Activated CD8-positive, alpha-beta memory T cell treated with anti-CD3 and anti-CD28 coated beads, Interleukin-2, amount 50 U/mL, for 1 hour (primary cell): Measurements from ENCODE around the gene EYA2.

Source experiments
- DNase-seq: peaks from one replicate; pipeline ENCODE4 v3.0.0-alpha.2; 2020; ENCODE audit errors: extremely low read depth

Gene EYA2

GRCh38 chr20:47108994-47109393 is 214.4 kb downstream of the EYA2 start:
- no peak for DNase-seq

GRCh38 chr20:47110819-47111218 is 216.2 kb downstream of the EYA2 start:
- no peak for DNase-seq

DNA sequence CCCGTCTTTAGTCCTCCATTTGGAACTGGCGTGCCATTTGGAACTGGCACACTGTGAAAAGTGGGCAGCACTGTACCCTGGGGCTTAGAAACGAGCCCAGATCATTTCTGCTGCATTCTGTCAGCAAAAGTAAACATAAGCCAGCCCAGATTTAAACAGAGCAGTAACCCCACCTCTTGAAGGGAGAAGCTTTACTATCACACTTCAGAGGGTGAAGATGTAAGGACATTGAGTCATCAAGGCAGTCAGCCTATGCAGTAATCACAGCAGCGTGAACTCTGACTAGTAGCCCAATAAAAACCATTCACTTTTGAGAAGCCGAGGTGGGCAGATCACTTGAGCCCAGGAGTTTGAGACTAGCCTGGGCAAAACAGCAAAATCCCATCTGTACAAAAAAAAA is 216.9 kb downstream of the EYA2 start:
- DNase-seq, result no peak

- no peak for DNase-seq
Observed at GRCh38 chr20:47113362-47114109, 218.9 kb downstream of the EYA2 start.

DNA sequence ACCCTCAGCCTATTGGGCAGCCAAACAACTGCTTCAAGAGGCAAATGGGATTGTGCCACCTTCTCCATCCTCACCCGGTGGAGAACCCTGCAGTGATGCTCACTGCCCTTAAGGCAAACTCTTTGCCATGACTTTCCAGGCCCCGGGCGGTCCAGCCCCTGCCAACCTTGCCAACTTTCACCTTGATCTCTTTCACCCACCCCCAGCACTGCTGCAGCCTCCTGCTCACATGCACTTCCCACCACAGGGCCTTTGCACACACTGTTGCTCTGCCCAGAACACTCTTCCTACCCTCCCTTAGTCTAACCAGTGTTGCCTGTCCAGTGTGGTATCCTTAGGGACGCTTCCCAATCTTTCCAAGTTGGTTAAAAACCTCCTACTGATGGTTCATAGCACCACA is 221.1 kb downstream of the EYA2 start:
- DNase-seq, result no peak

GRCh38 chr20:47117371-47117770 is 222.7 kb downstream of the EYA2 start:
- DNase-seq, result no peak

- no peak for DNase-seq
Observed at GRCh38 chr20:47117773-47118172, 223.1 kb downstream of the EYA2 start.

DNA sequence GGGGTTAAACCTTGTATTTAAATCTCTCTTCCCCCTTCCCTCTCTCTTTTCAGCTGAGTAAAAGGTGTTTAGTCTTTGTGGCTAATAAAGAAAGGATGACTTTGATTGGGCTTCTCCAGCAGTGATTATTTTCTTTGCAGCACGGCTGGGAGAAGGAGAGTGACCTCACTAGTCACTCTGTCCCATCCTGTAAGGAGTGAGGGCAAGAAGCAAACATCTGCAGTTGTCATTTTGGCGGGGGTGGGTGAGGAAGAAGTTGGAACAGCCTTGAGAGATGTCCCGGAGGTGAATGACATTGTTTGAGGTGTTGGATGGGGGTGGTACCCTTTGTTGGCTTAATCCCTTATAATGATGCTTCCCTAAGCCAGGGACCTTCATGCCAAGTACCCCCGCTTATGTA is 223.6 kb downstream of the EYA2 start:
- DNase-seq, result no peak

DNA sequence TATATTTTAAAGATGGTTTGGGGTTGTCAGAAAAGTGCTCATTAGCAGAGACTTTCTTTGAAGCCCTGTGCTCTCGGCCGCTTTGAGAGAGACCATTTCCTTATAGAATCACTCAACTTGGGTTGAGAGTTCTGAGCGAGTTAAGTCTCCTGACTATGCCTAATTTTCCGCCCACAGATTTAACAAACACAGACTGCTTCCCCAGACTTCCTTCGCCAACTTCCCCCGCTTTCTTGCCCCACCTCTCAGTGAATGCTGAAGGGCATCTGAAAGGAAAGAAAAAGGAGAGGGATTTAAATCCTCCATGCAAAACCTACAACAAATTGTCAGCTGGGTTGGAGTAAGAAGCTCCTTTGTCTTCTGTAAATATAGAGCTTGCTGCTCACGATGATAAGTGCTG is 224.0 kb downstream of the EYA2 start:
- DNase-seq, result no peak

DNA sequence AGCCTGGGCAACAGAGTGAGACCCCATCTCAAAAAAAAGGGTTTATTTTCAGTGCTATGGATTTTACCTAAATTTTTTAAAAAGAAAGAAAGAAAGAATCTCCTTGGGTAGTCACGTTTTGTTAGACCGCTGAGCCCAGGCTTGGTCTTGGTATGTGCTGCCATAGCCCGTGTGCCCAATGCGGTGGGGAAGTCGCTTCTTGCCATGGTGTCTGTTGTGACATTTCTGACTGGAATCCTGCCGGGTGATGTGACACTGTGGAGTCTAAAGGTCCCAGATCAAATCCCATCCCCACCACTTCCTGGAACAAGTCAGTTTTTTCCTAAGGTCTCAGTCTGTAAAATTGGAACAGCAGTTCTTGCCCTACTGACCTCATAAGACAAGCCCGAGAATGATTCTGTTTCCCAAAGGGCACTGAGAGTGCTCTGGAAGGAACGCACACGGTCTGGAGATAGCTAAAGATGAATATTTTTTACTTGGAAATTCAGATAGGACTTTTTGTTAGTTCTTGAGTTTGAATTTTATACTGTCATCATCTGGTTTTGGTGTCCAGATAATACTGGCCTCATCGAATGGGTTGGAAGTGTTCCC is 225.8 kb downstream of the EYA2 start:
- DNase-seq, result no peak

- DNase-seq, result no peak
Observed at GRCh38 chr20:47122560-47122959, 227.9 kb downstream of the EYA2 start.

- no peak for DNase-seq
Observed at GRCh38 chr20:47124181-47124717, 229.6 kb downstream of the EYA2 start.

GRCh38 chr20:47125508-47125757 is 230.8 kb downstream of the EYA2 start:
- DNase-seq, result no peak

DNA sequence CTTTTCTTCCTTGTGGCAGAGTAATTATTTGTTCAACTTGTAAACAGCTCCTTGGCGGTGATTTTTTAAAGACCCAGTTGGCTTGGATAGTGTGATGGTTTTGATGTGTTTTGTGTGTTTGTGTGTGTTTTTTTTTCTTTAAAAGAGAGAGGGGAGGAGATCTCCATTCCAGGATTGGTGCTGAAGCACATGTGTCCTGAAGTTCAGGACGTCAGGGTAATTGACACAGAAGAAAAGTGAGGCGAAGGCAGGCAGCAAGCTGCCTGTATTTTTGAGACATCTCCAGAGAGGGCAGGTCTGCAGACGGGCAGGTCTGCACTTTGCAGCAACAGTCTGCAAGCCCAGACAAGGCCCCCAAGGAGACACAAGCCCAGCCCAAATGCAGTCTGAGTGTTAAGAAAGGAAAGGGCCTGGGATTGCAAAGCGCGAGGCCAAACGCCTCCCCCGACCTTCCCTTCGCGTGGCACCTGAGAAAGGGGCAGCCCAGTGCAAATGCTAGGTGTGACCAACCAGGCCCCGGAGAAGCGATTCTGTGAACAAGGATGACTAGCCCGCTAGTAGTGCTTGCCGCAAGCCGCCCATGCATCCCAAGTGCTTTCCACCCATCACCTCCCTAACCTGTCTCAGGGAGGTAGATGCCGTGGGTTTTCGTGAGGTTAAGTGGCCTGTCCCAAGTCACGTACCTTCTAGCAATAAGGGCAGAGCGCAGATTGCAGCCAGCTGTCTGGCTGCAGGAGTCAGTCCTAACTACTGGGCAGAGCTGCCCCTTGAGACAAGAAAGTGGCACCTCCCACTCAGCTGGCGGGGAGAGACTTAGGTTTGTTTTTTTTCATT is 231.3 kb downstream of the EYA2 start:
- no peak for DNase-seq

- no peak for DNase-seq
Observed at GRCh38 chr20:47126709-47127108, 232.1 kb downstream of the EYA2 start.

DNA sequence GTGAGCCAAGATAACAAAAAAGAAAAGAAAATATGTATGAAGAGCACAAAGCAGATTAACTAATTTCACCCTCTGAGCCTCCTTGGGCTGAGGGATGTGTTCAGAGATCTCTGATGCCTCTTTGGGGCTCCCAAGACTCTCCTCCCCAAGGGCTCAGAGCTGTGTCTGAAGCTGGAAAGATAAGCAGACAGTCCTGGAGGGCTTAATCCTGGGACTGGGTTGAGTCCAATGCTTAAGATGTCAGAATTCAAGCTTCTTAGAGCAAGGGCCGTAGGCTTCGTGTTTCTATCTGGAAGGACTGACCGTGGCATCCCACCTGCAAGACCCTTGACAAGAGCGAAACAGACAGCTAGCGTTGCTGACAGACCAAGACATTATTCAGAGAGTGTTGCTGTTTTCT is 232.9 kb downstream of the EYA2 start:
- DNase-seq, result no peak

DNA sequence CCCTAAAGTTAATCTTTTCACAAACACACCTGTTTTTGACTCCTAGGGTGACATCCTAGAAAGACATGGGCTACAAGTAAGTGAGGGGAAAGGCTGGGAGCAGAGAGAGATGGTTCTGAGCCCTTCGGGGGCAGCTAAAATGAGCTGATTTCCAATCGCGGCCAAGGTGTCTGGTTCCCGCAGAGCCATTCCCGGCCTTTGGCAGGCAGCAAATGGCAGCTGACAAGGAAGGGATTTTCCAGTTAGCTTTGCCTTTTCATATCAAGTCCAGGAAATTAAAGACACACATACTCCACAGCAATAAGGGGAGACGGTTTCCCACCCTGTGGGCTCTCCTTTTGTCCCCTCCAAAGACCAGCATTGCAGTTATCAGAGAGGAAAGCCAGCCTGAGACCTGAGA is 233.4 kb downstream of the EYA2 start:
- DNase-seq, result no peak

GRCh38 chr20:47129306-47129705 is 234.7 kb downstream of the EYA2 start:
- DNase-seq, result no peak

- no peak for DNase-seq
Observed at GRCh38 chr20:47133809-47134456, 239.3 kb downstream of the EYA2 start.

DNA sequence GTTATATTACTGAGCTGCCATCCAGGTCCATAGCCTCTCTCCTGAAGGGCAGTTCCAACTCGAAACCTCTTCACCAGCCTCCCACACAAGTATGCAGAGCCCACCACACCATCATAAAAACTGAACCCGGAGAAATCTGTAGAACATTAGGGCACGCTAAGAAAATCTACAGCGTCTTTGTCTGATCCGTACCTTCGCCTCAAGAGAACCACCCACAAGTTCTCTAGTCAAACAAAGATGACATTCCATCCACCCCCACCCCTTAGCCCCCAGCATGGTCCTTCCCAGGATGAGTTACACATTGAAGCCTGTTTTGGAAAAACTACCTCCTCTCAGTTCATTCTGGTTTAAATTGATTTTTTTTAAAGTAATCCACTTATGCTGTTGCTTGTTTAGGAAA is 242.1 kb downstream of the EYA2 start:
- DNase-seq, result no peak

- no peak for DNase-seq
Observed at GRCh38 chr20:47137231-47137870, 242.7 kb downstream of the EYA2 start.
